Measurements from ENCODE around the gene CAMKK2. TPM values are rescaled to one million over a fixed set of nuclear protein-coding genes. Genes with fewer than 3 reads are reported as not detected.

CAMKK2 gene
- total RNA-seq, 1 experiment from 2014 or later = 26.7 TPM

DNA sequence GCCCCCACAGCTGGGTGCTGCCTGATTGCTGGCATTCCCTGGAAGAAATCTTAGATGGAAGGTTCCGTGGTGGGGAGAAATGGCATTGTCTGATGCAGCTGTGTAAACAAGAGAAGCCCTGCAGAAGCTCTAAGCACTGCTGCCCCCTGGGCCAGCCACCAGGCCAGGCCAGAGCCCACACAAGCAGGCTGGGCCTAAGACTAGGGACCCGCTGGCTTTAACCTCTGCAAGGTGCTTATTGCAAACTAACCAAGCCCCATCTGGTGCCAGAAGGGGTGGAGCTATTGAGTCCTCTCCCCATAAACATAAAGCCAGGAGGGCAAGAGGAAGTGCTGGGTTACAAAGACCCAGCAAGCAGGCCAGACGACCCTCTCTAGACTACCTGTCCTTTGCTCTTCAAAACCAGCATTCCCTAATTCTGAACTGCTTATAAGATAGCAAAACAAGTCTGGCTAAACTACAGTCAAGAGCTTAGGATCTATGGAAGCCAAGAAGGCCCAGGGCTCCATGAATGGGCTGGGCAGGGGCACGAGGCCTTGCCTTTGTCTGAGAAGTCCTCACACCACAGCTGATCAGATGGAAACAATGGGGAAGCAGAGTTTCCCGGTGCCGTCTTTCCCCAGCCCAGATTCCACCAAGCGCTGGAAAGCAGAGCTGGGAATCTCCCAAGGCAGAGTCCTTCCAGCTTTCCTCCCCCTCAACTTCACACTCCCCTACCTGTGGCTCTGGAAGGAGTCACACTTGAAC lies 57.7 kb downstream of the CAMKK2 start:
- CTCF ChIA-PET = interaction anchor here (0.5 kb wide), 1 partner anchor 20 kb away, joined by 5 read pairs; no protein-coding TSS in a partner anchor
- Histone ChIP-seq H3K4me3 (no peak overlapping the region), H3K27me3 (ENCODE audit: insufficient read depth, low read depth) (no peaks in the 10 kb centered on the region), H3K27ac (peak overlapping the region; percentile 9; the same call in 1 of the 2 replicates), H3K9me3 (ENCODE audit: insufficient read depth, low read depth) (no peaks in the 10 kb centered on the region), H3K4me1 (replicated peaks; ENCODE audit: insufficient read depth) (no peaks in the 10 kb centered on the region), H4K20me1 (ENCODE audit: insufficient read depth) (no peaks in the 10 kb centered on the region), H2AFZ (no peak overlapping the region), H3K79me2 (ENCODE audit: low read depth) (no peaks in the 10 kb centered on the region), H3F3A (ENCODE audit: insufficient read depth, low read depth) (peaks cover 8% of the 10 kb centered on the region), H3K4me2 (no peak overlapping the region), H3K36me3 (ENCODE audit: low read depth) (no peaks in the 10 kb centered on the region), H3K9me2 (ENCODE audit: insufficient read depth) (no peaks in the 10 kb centered on the region)
- POLR2A ChIA-PET (ENCODE audit: unreplicated experiment) = no interaction called here
- BruUV-seq (replicated peaks) = no TSS peak
- no peak for DNase-seq
- intact Hi-C loops (cut with micrococcal nuclease; ENCODE audit: unreplicated experiment) = no loop called here
- TF ChIP-seq, protein P1, sequence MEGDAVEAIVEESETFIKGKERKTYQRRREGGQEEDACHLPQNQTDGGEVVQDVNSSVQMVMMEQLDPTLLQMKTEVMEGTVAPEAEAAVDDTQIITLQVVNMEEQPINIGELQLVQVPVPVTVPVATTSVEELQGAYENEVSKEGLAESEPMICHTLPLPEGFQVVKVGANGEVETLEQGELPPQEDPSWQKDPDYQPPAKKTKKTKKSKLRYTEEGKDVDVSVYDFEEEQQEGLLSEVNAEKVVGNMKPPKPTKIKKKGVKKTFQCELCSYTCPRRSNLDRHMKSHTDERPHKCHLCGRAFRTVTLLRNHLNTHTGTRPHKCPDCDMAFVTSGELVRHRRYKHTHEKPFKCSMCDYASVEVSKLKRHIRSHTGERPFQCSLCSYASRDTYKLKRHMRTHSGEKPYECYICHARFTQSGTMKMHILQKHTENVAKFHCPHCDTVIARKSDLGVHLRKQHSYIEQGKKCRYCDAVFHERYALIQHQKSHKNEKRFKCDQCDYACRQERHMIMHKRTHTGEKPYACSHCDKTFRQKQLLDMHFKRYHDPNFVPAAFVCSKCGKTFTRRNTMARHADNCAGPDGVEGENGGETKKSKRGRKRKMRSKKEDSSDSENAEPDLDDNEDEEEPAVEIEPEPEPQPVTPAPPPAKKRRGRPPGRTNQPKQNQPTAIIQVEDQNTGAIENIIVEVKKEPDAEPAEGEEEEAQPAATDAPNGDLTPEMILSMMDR (conservative IDR thresholded peaks at IDR 0.05) = no peak
- TF ChIP-seq EZH2 (IDR thresholded peaks at IDR 0.05; ENCODE audit: low read depth) = no peak

DNA sequence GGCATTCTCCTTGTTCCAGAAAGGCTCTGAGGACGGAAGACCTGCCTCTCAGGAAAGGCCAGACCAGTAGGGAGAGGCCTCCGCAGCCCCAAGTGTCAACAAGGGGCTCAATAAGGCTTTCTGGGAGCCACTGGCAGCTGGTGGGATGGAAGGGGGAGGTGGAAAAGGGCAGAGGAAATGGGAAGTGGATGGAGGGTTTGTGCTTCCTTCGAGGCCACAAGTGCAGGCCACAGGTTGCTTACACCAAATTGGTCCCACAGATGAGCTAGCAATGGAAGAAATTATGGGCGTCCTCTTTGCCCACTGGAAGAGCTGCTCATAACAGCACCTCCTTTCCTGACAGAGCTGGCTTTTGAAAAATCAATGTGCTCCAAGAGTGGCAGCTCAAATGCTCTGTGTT lies 58.4 kb downstream of the CAMKK2 start:
- intact Hi-C loops (cut with micrococcal nuclease; ENCODE audit: unreplicated experiment) = no loop called here
- BruUV-seq (replicated peaks) = no TSS peak
- CTCF ChIA-PET = no interaction called here

DNA sequence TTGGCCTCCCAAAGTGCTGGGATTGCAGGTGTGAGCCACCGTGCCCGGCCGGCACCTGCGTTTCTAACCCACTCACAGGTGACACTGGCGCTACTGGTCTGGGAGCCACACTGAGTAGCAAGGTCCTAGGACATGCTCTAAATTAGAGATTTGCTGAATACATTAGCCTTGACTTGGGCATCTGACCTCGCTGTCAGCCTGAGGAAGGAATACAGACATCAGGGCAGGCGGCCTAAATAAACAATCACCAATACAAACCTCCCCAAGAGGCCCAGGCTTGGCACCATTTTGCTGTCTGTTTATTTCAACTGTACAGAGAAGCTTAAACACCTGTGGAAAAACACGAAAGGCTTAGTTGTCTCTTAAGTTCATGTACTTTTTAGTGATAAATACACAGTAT lies 59.1 kb downstream of the CAMKK2 start:
- Histone ChIP-seq H3F3A (ENCODE audit: insufficient read depth, low read depth) (peaks cover 8% of the 10 kb centered on the region), H3K4me1 (replicated peaks; ENCODE audit: insufficient read depth) (no peaks in the 10 kb centered on the region), H2AFZ (no peak overlapping the region), H3K9me3 (ENCODE audit: insufficient read depth, low read depth) (no peaks in the 10 kb centered on the region), H3K4me3 (no peak overlapping the region), H3K4me2 (no peak overlapping the region), H4K20me1 (ENCODE audit: insufficient read depth) (no peaks in the 10 kb centered on the region), H3K9me2 (ENCODE audit: insufficient read depth) (no peaks in the 10 kb centered on the region), H3K79me2 (ENCODE audit: low read depth) (no peaks in the 10 kb centered on the region), H3K27ac (no peak overlapping the region), H3K27me3 (ENCODE audit: insufficient read depth, low read depth) (no peaks in the 10 kb centered on the region), H3K36me3 (ENCODE audit: low read depth) (no peaks in the 10 kb centered on the region)
- TF ChIP-seq, protein P1 (conservative IDR thresholded peaks at IDR 0.05) = no peak
- TF ChIP-seq EZH2 (IDR thresholded peaks at IDR 0.05; ENCODE audit: low read depth) = no peak
- ChIA-PET POLR2A (ENCODE audit: unreplicated experiment) (no interaction called here), CTCF (no interaction called here)
- intact Hi-C loops (cut with micrococcal nuclease; ENCODE audit: unreplicated experiment) = no loop called here
- no peak for DNase-seq
- BruUV-seq (replicated peaks) = no TSS peak

More for the DNA sequence above, 58.4 kb downstream of the CAMKK2 start:
- H3K4me3 ChIP-seq = no peak overlapping the region
- no peak overlapping the region for H3K27ac ChIP-seq
- H3K9me2 ChIP-seq (ENCODE audit: insufficient read depth) = no peaks in the 10 kb centered on the region
- H3F3A ChIP-seq (ENCODE audit: insufficient read depth, low read depth) = peaks cover 8% of the 10 kb centered on the region
- no peaks in the 10 kb centered on the region for H4K20me1 ChIP-seq (ENCODE audit: insufficient read depth)
- H2AFZ ChIP-seq = no peak overlapping the region
- no peak for DNase-seq
- no peak overlapping the region for H3K4me2 ChIP-seq
- H3K79me2 ChIP-seq (ENCODE audit: low read depth) = no peaks in the 10 kb centered on the region
- no peaks in the 10 kb centered on the region for H3K27me3 ChIP-seq (ENCODE audit: insufficient read depth, low read depth)
- H3K9me3 ChIP-seq (ENCODE audit: insufficient read depth, low read depth) = no peaks in the 10 kb centered on the region
- TF ChIP-seq, protein P1 (conservative IDR thresholded peaks at IDR 0.05) = no peak
- TF ChIP-seq EZH2 (IDR thresholded peaks at IDR 0.05; ENCODE audit: low read depth) = no peak
- no peaks in the 10 kb centered on the region for H3K4me1 ChIP-seq (replicated peaks; ENCODE audit: insufficient read depth)
- POLR2A ChIA-PET (ENCODE audit: unreplicated experiment) = no interaction called here
- no peaks in the 10 kb centered on the region for H3K36me3 ChIP-seq (ENCODE audit: low read depth)

Data from PC-9 (cell line).